ENCODE results near the gene TMEM178A. TPM values are rescaled to one million over a fixed set of nuclear protein-coding genes. Genes with fewer than 3 reads are reported as not detected.

Gene TMEM178A
- total RNA-seq, 1 experiment from 2014 or later = 0.86 TPM

- Mint-ChIP-seq H3K27ac (ENCODE audit: low read depth, unreplicated experiment) (no peak overlapping the region), H3K27me3 (ENCODE audit: insufficient read depth, unreplicated experiment) (no peaks in the 10 kb centered on the region), H3K36me3 (ENCODE audit: insufficient read depth, unreplicated experiment) (no peaks in the 10 kb centered on the region), H3K4me3 (ENCODE audit: unreplicated experiment) (no peak overlapping the region), H3K4me1 (ENCODE audit: insufficient read depth, unreplicated experiment) (peaks cover 13% of the 10 kb centered on the region), H3K9me3 (ENCODE audit: unreplicated experiment) (no peaks in the 10 kb centered on the region)
- BruUV-seq (replicated peaks) = no TSS peak
- CTCF ChIA-PET = no interaction called here
- intact Hi-C loops (cut with micrococcal nuclease) = no loop called here
- no peak for TF ChIP-seq CTCF (IDR thresholded peaks at IDR 0.05; ENCODE audit: unreplicated experiment)
- POLR2A ChIA-PET = no interaction called here
- DNase-seq (ENCODE audit: unreplicated experiment) = no peak
These were observed 25.6 kb upstream of the TMEM178A start for GRCh38 chr2:39640107-39640506.

- no TSS peak for BruUV-seq (replicated peaks)
- DNase-seq (ENCODE audit: unreplicated experiment) = no peak
- ChIA-PET CTCF (no interaction called here), POLR2A (no interaction called here)
- intact Hi-C loops (cut with micrococcal nuclease) = no loop called here
- H3K9me3 Mint-ChIP-seq (ENCODE audit: unreplicated experiment) = no peaks in the 10 kb centered on the region
- no peak overlapping the region for H3K4me3 Mint-ChIP-seq (ENCODE audit: unreplicated experiment)
- H3K4me1 Mint-ChIP-seq (ENCODE audit: insufficient read depth, unreplicated experiment) = peaks cover 13% of the 10 kb centered on the region
- H3K27me3 Mint-ChIP-seq (ENCODE audit: insufficient read depth, unreplicated experiment) = no peaks in the 10 kb centered on the region
- TF ChIP-seq CTCF (IDR thresholded peaks at IDR 0.05; ENCODE audit: unreplicated experiment) = no peak
- H3K36me3 Mint-ChIP-seq (ENCODE audit: insufficient read depth, unreplicated experiment) = no peaks in the 10 kb centered on the region
- H3K27ac Mint-ChIP-seq (ENCODE audit: low read depth, unreplicated experiment) = no peak overlapping the region
These were observed 25.0 kb upstream of the TMEM178A start for GRCh38 chr2:39640681-39641080.

GRCh38 chr2:39641635-39642034 lies 24.1 kb upstream of the TMEM178A start:
- H3K9me3 Mint-ChIP-seq (ENCODE audit: unreplicated experiment) = no peaks in the 10 kb centered on the region
- CTCF ChIA-PET = interaction anchor here (1.2 kb wide), 1 partner anchor 10 kb away, joined by 3 read pairs; no protein-coding TSS in a partner anchor
- H3K27ac Mint-ChIP-seq (ENCODE audit: low read depth, unreplicated experiment) = no peak overlapping the region
- intact Hi-C loops (cut with micrococcal nuclease) = no loop called here
- H3K36me3 Mint-ChIP-seq (ENCODE audit: insufficient read depth, unreplicated experiment) = no peaks in the 10 kb centered on the region
- POLR2A ChIA-PET = no interaction called here
- no peak for TF ChIP-seq CTCF (IDR thresholded peaks at IDR 0.05; ENCODE audit: unreplicated experiment)
- BruUV-seq (replicated peaks) = no TSS peak
- no peaks in the 10 kb centered on the region for H3K27me3 Mint-ChIP-seq (ENCODE audit: insufficient read depth, unreplicated experiment)
- no peak for DNase-seq (ENCODE audit: unreplicated experiment)
- no peak overlapping the region for H3K4me3 Mint-ChIP-seq (ENCODE audit: unreplicated experiment)
- peaks cover 13% of the 10 kb centered on the region for H3K4me1 Mint-ChIP-seq (ENCODE audit: insufficient read depth, unreplicated experiment)

GRCh38 chr2:39642051-39642718 lies 23.5 kb upstream of the TMEM178A start:
- no peak overlapping the region for H3K27ac Mint-ChIP-seq (ENCODE audit: low read depth, unreplicated experiment)

More at GRCh38 chr2:39642051-39642718, 23.5 kb upstream of the TMEM178A start:
- Mint-ChIP-seq H3K4me1 (ENCODE audit: insufficient read depth, unreplicated experiment) (peaks cover 13% of the 10 kb centered on the region), H3K4me3 (ENCODE audit: unreplicated experiment) (no peak overlapping the region), H3K9me3 (ENCODE audit: unreplicated experiment) (no peaks in the 10 kb centered on the region), H3K27me3 (ENCODE audit: insufficient read depth, unreplicated experiment) (no peaks in the 10 kb centered on the region), H3K36me3 (ENCODE audit: insufficient read depth, unreplicated experiment) (no peaks in the 10 kb centered on the region)
- no peak for TF ChIP-seq CTCF (IDR thresholded peaks at IDR 0.05; ENCODE audit: unreplicated experiment)
- ChIA-PET CTCF (interaction anchor here (0.6 to 1.2 kb wide), 3 partner anchors 10 to 45 kb away, joined by 3 to 4 read pairs (median 3); no protein-coding TSS in a partner anchor), POLR2A (no interaction called here)
- BruUV-seq (replicated peaks) = no TSS peak
- intact Hi-C loops (cut with micrococcal nuclease) = no loop called here
- peak; percentile 86 for DNase-seq (ENCODE audit: unreplicated experiment)
